Erythroblast (primary cell): ENCODE measurements around the gene FHIP1A.

Experiments
- GATA1 ChIP-seq: IDR thresholded peaks from 2 replicates; pipeline ENCODE4 v1.6.1; 2011; ENCODE audit warnings: low read depth, mild to moderate bottlenecking, control low read depth, low read length, moderate library complexity
- POLR2A ChIP-seq: IDR thresholded peaks from 2 replicates; pipeline ENCODE4 v1.6.1; 2011; ENCODE audit warnings: mild to moderate bottlenecking, low read length

DNA sequence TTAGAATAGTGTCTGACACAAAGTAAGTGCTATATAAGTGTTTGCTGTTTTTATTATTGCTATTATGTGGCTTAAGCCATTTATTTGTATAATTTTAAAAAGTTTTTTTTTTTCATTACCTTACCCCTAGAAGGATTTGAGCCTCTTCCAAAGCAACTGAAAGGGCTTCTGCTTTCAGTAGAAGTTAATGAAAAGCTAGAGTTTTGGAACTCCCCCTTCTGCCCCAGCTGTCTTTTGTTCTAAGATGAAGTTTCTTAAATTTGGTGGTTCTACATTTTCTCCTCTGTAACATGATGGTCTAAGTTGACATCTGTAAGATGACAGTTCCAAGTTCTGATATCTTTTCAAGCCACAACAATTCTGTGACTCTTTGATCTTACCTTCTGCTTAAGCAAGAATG lies 30.3 kb downstream of the FHIP1A start:
- TF ChIP-seq POLR2A (no peak), GATA1 (no peak)
